Natural killer cell (primary cell): ENCODE results near the gene TP53I13. TPM values are rescaled to one million over a fixed set of nuclear protein-coding genes. Genes with fewer than 3 reads are reported as not detected.
"Not testable (repeated sequence)": the region's sequence is repeated elsewhere in the genome, so short reads cannot be mapped to it uniquely, and the experiment has no call there.

Experiments used
- ATAC-seq, 3 donors: fragments of 150-1000 bp in 2 of 3; fragments of 200-7000 bp in 1 of 3; cut with Tn5 transposase; 1 replicate in 1 of 3; 2 replicates in 2 of 3; pipeline ENCODE4 v1.10.0; 2021; ENCODE audit warnings: mild to moderate bottlenecking in 2 of 3, moderate library complexity in 2 of 3
- DNase-seq, 2 donors: peaks; one replicate each; pipeline versions ENCODE4 v3.0.0 to v3.0.0-alpha.2; 2013 to 2021; ENCODE audit warnings: mixed read lengths in 1 of 2
- H3K27ac ChIP-seq: one replicate; pipeline ENCODE4 v1.5.1; 2013; ENCODE audit warnings: mild to moderate bottlenecking, low read length
- H3K27me3 ChIP-seq: one replicate; pipeline ENCODE4 v1.6.1; 2013; ENCODE audit warnings: low read length; ENCODE audit not compliant: control insufficient read depth, insufficient read depth
- H3K36me3 ChIP-seq: one replicate; pipeline ENCODE4 v1.6.1; 2013; ENCODE audit warnings: low read length; ENCODE audit not compliant: control insufficient read depth, insufficient read depth
- H3K4me1 ChIP-seq: one replicate; pipeline ENCODE4 v1.6.1; 2013; ENCODE audit warnings: low read length; ENCODE audit not compliant: control insufficient read depth, insufficient read depth
- H3K4me3 ChIP-seq: one replicate; pipeline ENCODE4 v1.5.1; 2013; ENCODE audit warnings: low read length
- H3K9me3 ChIP-seq: one replicate; pipeline ENCODE4 v1.6.1; 2013; ENCODE audit warnings: low read length; ENCODE audit not compliant: control insufficient read depth, insufficient read depth
- H3K27ac Mint-ChIP-seq, 2 donors: one replicate each; pipeline ENCODE4 v1.8.0; 2022; ENCODE audit warnings: mild to moderate bottlenecking in 2 of 2, mixed read lengths in 2 of 2, moderate library complexity in 1 of 2
- H3K27me3 Mint-ChIP-seq, 2 donors: one replicate each; pipeline ENCODE4 v1.8.0; 2022; ENCODE audit warnings: low read depth in 2 of 2, mixed read lengths in 2 of 2
- H3K36me3 Mint-ChIP-seq: one replicate; pipeline ENCODE4 v1.8.0; 2022; ENCODE audit warnings: mixed read lengths
- H3K4me1 Mint-ChIP-seq, 2 donors: one replicate each; pipeline ENCODE4 v1.8.0; 2022; ENCODE audit warnings: mixed read lengths in 2 of 2
- H3K4me3 Mint-ChIP-seq: one replicate; pipeline ENCODE4 v1.8.0; 2022; ENCODE audit warnings: mild to moderate bottlenecking, moderate library complexity, mixed read lengths
- H3K9me3 Mint-ChIP-seq, 2 donors: one replicate each; pipeline ENCODE4 v1.8.0; 2022; ENCODE audit warnings: mixed read lengths in 2 of 2
- CTCF ChIP-seq: fragments of 200-600 bp; IDR thresholded peaks from one replicate; pipeline ENCODE4 v1.8.0; 2022; ENCODE audit warnings: antibody characterized with exemption
- WGBS: methylation state at CpG from one replicate; pipeline ENCODE4 v1.1.7; 2013; ENCODE audit warnings: missing lambda C conversion rate; ENCODE audit not compliant: insufficient coverage; 5-methylcytosine and 5-hydroxymethylcytosine counted together
- intact Hi-C: fragments of 100-400 bp; cut with micrococcal nuclease; formaldehyde crosslinking; loops from one replicate; pipeline ENCODE4 v1.14.2; 2022
- total RNA-seq, 4 donors: library from RNA; stranded (reverse); fragments of 120-200 nt in 1 of 4; gene quantifications; one replicate each; pipeline versions ENCODE4 v1.2.3 to v1.2.4, GENCODE V29; 2013 to 2022

Gene TP53I13
- total RNA-seq, 3 donors from 2014 or later (not counting 1 experiment from before 2014, with no cell fraction given): 122 to 148 (median 148) TPM

DNA sequence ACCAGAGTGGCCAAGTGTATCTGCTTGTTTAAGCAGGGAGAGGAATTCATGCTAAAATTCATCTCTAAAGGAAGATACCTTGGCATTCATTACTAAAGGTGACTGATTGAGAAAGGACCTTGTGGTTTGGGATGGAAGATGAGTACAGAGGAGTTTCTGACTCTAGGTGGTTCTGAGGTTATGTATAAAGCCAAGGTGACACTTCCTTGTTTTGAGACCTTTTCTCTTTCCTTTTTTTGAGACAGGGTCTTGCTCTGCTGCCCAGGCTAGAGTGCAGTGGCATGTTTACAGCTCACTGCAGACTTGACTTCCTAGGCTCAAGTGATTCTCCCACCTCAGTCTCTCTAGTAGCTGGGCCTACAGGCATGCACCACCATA lies 10.8 kb upstream of the TP53I13 start:
- ATAC-seq: peak in 1 of 3 donors; percentile 22
- Mint-ChIP-seq H3K9me3 (no peaks in the 10 kb centered on the region), H3K4me1 (peaks cover 34 to 43% of the 10 kb centered on the region in 2 donors), H3K27me3 (no peaks in the 10 kb centered on the region), H3K36me3 (no peaks in the 10 kb centered on the region), H3K4me3 (peak overlapping the region; percentile 25), H3K27ac (peak overlapping the region; percentile 78 to 81)
- no peak for TF ChIP-seq CTCF
- intact Hi-C loops: no loop called here
- H3K4me1 ChIP-seq: peaks cover 35% of the 10 kb centered on the region
- peak overlapping the region; percentile 2 for H3K27ac ChIP-seq
- H3K4me3 ChIP-seq: no peak overlapping the region
- H3K27me3 ChIP-seq: no peaks in the 10 kb centered on the region
- peaks cover 4% of the 10 kb centered on the region for H3K36me3 ChIP-seq
- DNase-seq: no peak
- no peaks in the 10 kb centered on the region for H3K9me3 ChIP-seq

DNA sequence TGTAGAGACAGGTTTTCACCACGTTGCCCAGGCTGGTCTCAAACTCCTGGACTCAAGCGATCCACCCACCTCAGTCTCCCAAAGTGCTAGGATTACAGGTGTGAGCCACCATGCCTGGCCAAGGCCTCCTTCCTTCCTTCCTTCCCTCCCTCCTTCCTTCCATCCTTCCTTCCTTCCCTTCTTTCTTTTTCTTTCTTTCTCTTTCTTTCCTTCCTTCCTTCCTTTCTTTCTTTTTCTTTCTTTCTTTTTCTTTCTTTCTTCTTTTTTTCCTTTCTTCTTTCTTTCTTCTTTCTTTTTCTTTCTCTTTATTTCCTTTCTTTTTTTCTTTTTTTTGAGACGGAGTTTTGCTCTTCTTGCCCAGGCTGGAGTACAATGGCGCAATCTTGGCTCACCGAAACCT lies 10.4 kb upstream of the TP53I13 start:
- H3K27me3 ChIP-seq, H3K36me3 Mint-ChIP-seq, intact Hi-C loops, H3K36me3 ChIP-seq, H3K4me3 ChIP-seq, H3K27me3 Mint-ChIP-seq, H3K9me3 ChIP-seq, H3K27ac ChIP-seq, H3K9me3 Mint-ChIP-seq, DNase-seq, H3K4me3 Mint-ChIP-seq, ATAC-seq: not testable (repeated sequence)
- 89% methylated on average over 5 of the region's 5 CpGs for WGBS
- Mint-ChIP-seq H3K4me1 (peaks cover 38 to 45% of the 10 kb centered on the region in 2 donors), H3K27ac (peak overlapping the region; percentile 78 to 81)
- H3K4me1 ChIP-seq: peaks cover 39% of the 10 kb centered on the region

DNA sequence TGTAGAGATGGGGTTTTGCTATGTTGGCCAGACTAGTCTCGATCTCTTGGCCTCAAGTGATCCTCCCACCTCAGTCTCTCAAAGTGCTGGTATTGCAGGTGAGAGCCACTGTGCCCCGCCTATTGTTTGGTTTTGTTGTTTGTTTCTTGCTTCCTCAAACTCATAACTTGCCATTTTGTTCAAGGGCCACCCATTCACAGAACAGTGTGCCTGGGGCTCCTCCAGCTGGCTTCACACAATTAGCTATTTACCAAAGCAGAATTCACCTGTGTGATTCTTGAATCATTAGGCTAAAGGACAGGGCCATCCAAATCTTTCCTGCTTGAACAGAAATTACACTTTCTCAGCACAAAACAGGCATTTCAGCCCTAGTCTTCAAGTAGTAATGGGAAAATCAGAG lies 8.9 kb upstream of the TP53I13 start:
- Mint-ChIP-seq H3K27me3 (no peaks in the 10 kb centered on the region), H3K9me3 (no peaks in the 10 kb centered on the region), H3K4me3 (no peak overlapping the region), H3K4me1 (peaks cover 46 to 52% of the 10 kb centered on the region in 2 donors), H3K36me3 (no peaks in the 10 kb centered on the region), H3K27ac (no peak overlapping the region)
- Histone ChIP-seq H3K4me1 (peaks cover 54% of the 10 kb centered on the region), H3K36me3 (peaks cover 6% of the 10 kb centered on the region), H3K27me3 (no peaks in the 10 kb centered on the region), H3K4me3 (no peak overlapping the region), H3K9me3 (no peaks in the 10 kb centered on the region), H3K27ac (no peak overlapping the region)
- ATAC-seq: no peak
- intact Hi-C loops: loop anchor here (10.0 kb wide), 1 partner anchor 55 kb away; no protein-coding TSS in a partner anchor
- no peak for DNase-seq
- TF ChIP-seq CTCF: no peak
- no CpG with 5 or more reads among the region's 2 CpGs for WGBS

DNA sequence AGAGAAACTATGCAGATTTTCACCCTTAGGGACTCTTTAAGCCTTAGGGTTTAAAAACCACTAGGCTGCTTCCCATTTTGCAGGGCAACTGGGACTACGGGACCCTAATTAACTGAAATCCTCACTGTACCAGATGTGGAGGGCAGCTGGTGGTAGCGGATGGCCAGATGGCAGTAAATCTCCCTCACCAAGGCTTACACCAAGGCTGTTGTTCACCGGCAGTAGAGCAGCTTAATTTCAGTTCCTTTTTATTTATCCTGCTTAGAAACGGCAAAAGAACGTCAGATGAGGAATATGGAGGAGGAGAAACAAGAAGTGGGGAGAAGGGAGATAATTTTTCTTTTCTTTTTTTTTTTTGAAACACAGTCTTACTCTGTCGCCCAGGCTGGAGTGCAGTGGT lies 8.2 kb upstream of the TP53I13 start:
- H3K27ac Mint-ChIP-seq: peak overlapping the region in 1 of 2 donors; percentile 92
- Histone ChIP-seq H3K27me3 (no peaks in the 10 kb centered on the region), H3K4me3 (no peak overlapping the region), H3K27ac (no peak overlapping the region), H3K4me1 (peaks cover 61% of the 10 kb centered on the region), H3K9me3 (no peaks in the 10 kb centered on the region), H3K36me3 (peaks cover 6% of the 10 kb centered on the region)
- intact Hi-C loops: loop anchor here (10.0 kb wide), 1 partner anchor 54 kb away; no protein-coding TSS in a partner anchor
- TF ChIP-seq CTCF: no peak
- WGBS: 59% methylated on average over 5 of the region's 6 CpGs
- no peaks in the 10 kb centered on the region for H3K9me3 Mint-ChIP-seq
- H3K27me3 Mint-ChIP-seq: no peaks in the 10 kb centered on the region
- H3K4me3 Mint-ChIP-seq: no peak overlapping the region
- DNase-seq (no peak), ATAC-seq (no peak)
- H3K36me3 Mint-ChIP-seq: no peaks in the 10 kb centered on the region
- H3K4me1 Mint-ChIP-seq: peaks cover 46 to 52% of the 10 kb centered on the region in 2 donors
